ENCODE data around the gene BACH2.
"Not testable (repeated sequence)": the region's sequence is repeated elsewhere in the genome, so short reads cannot be mapped to it uniquely, and the experiment has no call there.

Gene BACH2

DNA sequence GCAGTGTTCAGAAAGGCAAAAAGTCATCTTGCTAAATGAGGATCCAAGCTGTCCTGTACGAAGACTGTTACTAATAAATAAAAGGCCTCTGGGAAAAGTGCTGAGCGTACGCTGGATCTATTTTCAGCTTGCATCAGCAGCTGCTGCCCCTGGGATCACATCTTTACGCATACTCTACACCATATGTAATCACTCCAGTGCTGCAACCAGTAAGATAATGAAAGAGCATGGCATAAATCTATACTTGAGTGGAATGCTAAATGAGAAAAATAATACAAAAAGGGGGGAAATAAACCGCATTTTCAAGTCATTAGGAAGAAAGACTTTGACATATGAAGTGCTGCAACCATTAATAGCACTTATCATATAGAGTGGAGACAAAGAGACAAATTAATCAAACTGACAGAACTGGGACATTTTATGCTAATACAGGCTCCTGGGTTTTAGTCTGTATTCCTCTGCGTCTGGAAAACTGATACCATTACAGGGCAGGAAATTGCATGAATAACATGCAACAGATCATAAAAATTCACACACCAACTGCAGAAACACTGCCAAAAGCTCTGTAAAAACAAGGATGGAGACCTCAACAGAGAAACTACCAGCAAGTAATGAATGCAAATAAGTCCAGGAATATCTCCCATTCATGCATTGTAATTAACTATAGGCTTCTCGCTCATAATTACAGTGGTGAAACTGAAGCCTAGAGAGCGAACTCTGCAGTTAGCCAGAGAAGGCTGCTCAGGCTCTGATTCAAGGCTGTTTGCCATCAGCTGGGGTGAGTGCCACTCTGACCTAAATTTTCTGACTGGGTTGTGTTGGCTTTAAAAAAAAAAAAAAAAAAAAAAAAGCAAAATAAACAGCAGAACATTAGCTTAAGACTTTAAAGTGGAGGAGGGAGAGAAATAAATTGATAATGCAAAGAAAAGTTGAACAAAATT lies 318.6 kb downstream of the BACH2 start:
- no peak for DNase-seq

DNA sequence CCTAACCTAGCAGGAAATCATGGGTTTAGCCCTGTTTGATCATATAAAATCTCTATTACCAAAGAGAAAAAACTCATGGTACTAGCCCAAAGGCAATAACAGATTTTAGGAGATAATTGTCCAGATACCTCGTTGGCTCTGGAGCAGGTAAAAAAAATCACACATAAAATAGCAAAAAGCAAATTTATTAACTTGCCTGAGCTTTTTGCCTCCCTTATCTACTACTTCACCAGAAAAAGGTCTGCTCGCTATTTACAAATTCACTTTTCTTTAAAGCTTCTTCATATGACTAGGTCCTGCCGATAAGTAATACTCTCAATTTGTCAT lies 320.0 kb downstream of the BACH2 start:
- DNase-seq: no peak

DNA sequence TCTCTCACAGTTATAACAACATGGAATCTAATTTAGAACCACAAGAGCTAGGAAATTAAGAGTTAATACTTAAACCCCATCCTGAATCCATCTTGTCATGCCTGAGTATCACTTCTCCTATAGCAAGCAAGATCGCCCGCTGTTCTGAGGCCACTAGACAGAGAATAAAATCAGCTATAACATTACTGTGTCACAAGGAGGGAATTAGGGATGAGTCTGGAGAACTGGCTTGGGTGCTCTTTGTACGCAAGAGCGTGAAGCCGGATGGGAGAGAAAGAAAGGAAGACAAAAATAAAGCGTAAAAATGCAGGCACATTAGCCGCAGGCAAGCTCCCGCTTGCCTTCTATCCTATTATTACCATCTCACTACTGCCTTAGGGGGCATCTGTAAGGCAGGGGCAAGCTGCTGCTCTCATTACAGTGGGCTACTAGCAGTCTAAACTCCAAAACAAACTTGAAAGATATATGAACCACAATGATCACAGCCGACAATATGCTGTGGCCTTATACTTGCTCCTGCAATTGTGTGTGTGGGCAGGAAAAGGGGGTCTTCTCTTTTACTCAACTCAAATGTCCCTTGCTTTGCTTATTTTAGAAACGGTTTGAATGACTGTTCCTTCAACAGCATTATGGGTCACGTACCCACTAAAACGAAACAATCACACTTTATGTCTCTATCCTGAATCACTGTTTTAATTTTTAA lies 320.5 kb downstream of the BACH2 start:
- DNase-seq: no peak

DNA sequence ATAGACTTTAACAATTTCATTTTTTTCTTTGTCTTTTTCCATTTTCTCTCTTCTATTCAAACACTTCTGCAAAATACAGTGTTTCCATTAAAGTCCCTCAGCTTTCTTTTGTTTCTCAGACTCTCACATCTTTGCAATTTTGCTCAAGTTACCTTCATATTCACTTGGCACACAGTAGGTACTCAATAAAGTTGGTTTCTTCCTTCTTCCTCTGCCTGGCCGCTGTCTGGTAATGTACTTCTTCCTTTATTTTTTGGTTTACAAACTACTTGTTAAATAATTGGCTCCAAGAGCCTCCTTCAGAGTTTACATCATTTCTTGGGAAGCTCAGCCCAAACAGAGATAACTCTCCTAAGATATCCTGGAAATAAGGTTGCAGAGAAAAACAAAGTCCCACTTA lies 321.3 kb downstream of the BACH2 start:
- DNase-seq: no peak

DNA sequence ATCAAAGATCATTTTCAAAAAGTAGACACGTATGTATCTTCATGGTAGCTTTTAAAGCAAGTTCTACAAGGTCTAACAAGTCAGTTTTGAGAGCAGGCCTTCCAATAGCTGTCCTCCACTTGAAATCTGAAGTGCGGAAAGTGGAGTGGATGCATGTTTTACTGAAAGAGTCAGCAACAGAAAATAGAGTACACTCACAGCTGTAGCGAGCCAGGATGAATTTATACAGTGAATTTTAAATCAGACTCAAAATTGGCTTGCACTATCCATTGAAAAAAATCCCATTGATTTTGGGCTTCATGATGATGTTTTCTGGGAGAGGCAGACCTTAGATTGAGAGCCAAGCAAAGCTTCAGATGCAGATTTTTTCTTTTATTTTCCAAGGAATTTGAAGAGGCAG lies 321.8 kb downstream of the BACH2 start:
- no peak for DNase-seq

DNA sequence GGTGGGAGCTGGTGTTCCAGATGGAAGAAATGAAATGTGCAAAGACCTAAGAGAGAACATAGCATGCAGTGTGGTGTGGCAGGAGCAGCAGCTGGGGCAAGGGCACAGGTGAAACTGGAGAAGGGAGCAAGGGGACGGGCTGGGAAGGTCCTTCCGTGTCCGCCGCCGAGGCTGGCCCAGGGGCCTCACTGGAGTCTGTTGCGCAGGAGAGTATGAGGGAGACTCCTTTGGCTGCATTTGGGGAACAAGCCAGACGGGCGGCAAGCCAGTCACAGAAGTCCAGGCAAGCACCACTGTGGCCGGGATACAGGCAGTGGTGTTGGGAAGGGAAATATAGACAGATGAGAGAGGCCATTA lies 324.6 kb downstream of the BACH2 start:
- DNase-seq: no peak

DNA sequence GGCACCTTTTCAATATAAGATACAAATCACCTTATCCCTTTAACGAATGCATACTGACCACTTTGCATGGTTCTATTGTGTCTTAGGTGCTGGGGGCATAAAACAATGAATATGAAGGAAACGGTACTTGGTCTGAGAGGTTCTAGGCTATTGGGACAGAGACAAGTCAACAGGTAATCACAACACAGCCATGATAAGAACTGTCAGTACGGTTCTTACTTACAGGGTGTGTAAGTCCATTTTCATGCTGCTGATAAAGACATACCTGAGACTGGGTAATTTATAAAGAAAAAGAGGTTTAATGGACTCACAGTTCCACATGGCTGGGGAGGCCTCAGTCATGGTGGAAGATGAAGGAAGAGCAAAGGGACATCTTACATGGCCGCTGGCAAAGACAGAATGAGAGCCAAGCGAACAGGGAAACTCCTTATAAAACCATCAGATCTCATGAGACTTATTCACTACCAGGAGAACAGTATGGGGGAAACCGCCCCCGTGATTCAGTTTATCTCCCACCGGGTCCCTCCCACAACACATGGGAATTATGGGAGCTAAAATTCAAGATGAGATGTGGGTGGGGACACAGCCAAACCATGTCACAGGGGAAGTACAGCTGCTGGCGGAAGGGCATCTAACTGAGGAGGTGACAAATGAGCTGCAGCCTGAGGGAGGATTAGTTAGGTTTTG lies 325.2 kb downstream of the BACH2 start:
- not testable (repeated sequence) for DNase-seq

DNA sequence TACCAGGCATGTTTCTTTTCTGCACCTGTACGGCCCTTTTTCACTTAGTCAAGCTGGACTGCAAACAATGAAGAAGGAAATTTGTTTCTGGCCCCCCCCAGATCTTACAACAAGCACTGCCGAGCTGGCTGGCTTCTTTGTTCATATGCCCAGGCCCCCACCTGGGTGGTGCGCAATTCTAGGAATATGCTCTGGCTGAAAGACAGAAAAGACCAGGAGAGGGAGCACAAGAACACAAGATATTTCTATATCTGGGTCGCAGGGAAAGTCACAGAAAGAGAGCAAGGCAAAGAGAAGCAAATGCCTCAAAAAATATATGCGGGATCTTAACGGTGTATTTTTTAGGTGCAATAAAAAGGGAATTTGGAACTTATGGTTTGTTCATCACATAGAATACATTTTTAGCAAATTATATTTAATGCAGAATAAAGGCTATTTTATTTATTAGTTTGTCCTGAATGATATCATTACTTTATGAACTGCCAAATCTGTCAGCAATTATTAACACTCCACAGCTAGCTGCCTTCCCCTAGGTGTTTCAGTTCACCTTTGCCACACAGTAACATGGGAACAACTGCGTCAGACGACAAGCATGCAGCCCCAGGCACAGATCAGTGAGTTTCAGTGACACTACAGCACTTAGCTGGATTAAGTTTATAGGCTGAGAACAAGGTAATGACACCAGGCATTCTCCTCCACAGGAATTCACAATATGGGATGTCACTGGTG lies 325.9 kb downstream of the BACH2 start:
- DNase-seq: peak in 39 of 58 donors; percentile 5 to 75 (median 30)

DNA sequence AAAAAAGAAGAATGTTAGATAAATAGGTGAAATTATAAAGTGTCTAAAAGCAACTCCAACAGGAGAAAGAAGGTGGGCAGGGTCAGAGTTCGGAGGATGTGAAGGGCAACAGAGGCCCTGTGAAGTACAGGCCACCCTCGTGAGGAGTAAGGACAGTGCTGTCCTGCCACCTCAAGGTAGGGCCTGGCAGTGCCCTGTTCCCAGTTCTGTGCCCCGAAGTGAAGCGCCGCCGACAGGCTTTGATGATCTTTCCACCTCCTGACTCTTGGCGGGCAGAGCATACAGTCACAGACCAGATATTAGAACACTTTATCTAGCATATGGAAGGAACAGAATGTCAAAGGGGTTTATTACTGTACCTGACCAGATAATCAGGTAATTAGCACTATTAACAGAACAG lies 326.6 kb downstream of the BACH2 start:
- DNase-seq: peak in 11 of 58 donors; percentile 2 to 30 (median 19)

DNA sequence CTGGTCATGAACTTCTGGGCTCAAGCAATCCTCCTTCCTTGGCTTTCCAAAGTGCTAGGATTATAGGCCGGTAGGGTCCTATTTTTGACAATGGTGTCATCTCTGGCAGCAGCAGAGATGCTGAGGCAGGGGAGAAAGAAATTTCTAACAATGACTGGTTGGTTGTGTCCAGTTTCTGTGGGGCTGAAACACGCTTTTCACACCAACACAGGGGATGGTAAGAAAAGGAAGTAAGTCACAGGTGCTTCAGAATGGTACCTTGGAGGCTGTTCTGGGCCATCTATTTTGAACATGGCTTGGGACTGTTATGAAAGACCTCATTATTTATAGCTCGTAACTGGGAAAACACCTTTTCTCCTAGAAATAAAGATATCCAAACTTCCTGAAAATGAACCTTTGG lies 329.7 kb downstream of the BACH2 start:
- DNase-seq: no peak

DNA sequence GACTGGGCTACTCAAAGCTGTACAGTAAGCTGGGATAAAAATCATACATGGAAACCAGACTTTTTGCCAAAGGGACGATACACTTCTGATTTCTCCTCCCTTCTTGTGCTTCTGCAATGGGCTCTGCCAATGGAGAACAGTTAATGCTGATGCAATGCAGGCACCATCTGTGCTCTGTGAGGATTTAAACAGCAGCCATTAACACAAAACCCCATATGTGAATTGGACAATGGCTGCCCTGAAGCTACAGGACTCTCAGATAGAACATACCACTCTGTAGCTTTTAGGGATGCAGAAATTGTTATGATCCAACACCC lies 330.5 kb downstream of the BACH2 start:
- peak in 3 of 58 donors; percentile 28 to 41 (median 37) for DNase-seq

DNA sequence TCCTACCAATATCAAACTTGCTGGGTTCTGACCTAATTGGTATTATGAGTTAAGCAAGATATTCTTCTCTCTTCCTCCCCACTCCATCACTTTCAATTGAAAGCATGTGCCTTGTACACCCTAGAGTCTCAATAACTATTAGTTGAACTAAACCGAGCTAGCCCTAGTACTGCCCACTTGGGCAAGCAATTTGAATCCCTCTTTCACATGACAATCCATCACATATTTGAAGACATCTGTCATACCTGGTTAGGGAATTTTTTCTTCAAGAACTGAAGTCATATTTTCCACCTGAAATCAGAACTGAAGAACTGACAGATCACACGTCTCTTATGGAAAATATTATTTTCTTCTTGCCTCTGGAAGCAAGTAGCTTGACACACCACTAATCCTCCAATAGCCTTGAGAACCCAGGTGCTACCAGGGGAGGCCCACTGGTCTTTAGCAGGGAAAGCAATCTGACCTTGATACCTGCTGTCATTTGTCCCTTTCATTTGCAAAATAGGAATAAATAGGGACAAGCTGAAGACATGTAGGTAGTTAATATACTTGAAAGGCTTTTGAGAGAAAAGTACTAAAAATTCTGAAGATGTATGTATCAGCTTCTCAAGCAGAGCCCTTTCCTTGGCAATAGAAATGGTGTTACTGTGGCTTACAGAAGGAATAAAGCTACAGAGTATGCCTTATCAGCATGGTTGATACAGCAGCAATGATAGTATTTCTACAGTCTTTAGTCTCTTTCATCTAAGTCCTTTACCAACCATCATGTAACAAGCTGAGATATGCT lies 331.0 kb downstream of the BACH2 start:
- DNase-seq: no peak

DNA sequence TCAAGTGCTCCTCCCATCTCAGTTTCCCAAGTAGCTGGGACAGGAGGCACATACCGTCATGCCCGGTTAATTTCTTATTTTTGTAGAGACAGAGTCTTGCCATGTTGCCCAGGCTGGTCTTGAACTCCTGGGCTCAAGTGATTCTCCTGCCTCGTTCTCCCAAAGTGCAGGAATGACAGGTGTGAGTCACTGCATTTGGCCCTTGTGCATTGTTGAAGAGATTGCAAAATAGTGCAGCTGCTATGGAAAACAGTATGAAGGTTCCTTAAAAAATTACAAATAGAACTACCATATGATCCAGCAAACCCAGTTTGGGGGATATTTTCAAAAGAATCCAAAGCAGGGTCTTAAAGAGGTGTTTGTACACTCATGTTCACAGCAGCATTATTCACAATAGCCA lies 333.3 kb downstream of the BACH2 start:
- DNase-seq: no peak

DNA sequence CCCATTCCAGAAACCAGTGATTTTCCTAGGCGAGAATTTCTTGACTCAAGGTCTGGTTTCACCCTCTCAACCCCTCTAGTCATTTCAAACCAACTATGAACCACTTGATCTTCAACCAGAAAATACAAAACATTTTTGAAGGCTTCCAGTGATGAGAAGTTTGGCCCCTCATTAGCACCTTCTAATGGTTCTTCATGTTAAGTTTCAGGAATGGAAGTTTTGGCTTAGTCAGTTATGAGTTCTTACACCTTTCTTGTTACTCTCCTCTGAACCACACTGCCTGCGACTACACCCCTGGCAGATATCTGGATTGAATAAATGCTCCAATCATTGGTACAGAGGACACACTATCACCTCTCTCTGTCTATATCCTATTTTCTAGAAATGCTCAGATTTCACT lies 335.2 kb downstream of the BACH2 start:
- DNase-seq: no peak

DNA sequence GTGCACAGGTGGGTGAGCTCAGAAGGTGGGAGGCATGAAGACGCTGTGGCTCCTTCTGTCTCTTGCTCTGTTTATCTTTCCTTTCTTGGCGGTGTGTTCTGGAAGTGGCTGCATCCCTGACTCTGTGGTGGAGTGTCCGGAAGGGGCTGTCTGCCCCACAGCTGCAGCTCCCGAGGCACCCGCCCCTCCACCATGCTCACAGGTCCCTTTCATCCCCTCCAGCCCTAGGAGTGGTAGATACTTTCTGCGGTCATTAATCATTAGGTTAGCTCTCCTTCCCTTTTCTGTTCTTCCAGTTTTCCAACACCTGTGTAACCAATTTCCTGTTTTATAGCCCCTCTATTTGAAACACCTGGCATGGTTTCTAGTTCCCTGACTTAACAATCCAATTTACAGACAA lies 336.8 kb downstream of the BACH2 start:
- no peak for DNase-seq

DNA sequence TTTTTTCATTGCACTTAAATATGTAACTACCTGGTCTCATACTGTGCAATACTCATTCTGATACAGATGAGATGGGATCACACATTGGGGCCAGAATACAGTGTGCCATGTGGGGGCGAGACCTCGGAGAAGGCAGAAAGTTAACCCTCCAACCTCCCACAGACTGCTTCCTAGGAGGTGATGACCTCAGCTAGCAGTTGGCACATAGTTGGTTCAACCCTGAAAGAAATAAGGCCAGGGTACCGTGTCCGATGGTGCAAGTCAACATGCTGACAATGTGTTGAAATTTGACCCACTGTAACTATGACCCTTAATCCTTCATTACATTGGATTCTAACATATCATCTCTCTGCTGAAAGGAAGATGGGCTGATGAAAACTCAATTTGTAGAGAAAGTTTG lies 340.5 kb downstream of the BACH2 start:
- DNase-seq: no peak

DNA sequence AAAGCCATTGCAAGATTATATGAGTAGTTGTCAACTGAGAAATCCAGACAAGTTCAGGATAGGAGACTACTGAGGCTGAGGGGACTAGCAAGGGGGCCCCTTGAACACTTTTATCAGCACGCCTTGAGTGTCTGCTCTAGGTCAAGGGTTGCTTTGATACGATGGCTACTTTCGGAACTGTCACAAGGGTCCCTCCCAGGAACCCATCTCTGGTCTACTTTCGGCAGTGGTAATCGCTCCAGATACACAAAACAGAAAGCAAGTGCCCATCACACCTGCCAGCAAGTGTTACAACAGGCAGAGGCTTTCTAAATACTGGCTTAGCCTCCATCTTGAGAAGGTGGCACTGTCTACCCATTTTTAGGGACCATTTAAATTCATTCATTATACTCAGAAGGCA lies 341.3 kb downstream of the BACH2 start:
- no peak for DNase-seq

DNA sequence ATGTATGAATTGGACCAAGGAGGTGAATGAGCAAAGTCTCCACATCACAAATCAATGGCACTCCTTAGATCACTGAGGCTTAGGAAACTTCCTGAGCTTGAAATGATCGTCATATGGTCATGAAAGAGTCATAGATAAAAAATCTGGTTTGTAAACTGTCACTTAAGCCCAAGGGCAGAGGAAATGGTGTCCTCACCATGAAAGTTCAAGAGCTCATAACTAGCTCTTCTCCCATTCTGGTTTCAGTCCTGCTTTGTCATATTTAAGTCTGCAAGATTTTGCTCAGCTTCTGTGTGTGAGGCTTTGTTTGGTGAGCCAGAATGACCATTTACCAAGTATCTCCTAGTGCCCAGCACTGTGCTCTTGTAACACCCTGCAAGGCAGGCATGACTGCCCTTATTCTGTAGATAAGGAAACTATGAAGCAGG lies 341.9 kb downstream of the BACH2 start:
- no peak for DNase-seq

DNA sequence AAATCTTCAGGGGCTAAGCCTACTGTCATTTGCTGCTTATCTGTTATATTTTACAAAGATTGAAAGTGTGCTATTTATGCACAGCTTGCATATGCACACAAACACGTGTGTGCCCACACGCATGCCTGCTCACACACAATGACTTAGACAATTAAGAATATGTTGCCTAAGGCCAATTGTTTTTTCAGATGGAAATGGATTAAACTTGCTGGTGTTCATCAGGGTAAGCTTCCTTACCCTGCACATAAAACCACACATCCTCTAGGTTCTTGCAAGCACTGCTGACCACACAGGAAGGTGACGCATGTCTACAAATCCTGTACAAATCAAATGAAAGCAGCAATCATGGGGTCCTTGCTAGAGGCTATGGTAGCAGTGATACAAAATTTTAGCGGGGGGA lies 344.0 kb downstream of the BACH2 start:
- DNase-seq: no peak

DNA sequence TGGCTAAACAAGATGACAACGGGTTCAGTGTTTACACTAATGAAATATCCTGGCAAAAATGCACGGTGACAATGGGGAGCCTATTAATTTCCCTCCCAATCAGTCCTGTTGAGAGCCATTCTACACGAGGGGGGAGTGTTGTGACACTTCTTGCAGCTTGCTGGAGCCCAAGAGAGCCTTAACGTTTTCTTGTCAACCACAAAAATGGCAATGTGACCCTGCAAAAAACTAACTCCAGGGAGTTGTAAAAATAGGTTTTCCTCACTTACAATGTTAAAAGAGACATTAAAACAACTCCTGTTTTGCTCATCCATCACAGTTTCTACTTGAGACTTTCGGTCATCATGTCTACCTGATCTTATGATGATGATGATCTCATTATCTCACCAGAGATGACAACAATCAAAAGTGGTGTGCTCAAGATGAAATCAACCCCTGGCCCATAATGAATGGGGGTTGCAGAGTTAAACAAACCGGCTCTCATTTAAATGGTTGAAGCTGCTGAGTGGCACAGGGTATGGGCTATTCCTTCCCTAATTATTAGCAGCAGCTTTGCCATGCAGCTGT lies 344.5 kb downstream of the BACH2 start:
- peak in 1 of 58 donors; percentile 36 for DNase-seq
